ENCODE measurements around the gene KIF5A.

- no peak for TF ChIP-seq CTCF (IDR thresholded peaks at IDR 0.05)
- TF ChIP-seq POLR2A (IDR thresholded peaks at IDR 0.05): no peak
These were observed 42.8 kb downstream of the KIF5A start for GRCh38 chr12:57592551-57593165.
